ENCODE measurements around the gene CTNNBIP1.

The CTNNBIP1 gene

DNA sequence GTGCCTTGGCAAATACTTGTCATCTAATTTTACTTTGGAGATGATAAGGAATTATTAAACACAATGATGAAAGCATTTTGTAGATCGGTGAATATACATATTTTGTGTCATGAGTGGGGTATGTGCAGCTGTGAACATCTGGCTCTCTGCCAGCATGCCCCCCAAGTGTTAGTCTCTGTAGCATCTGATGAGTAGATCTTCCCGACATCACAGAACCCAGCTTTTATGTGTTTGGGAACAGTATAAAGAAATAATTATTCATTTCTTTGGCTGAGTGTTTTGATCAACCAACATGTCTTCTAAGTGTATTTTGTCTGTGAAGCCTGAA, 4.5 kb upstream of the CTNNBIP1 start:
- TF ChIP-seq ARNTL (CRISPR knock-in tag; IDR thresholded peaks at IDR 0.05; ENCODE audit: borderline replicate concordance, low read depth) (no peak), ISL1 (CRISPR knock-in tag; IDR thresholded peaks at IDR 0.05) (no peak), ZNF70 (CRISPR knock-in tag; IDR thresholded peaks at IDR 0.05) (no peak), ZFP3 (CRISPR knock-in tag; IDR thresholded peaks at IDR 0.05) (no peak), TOX (CRISPR knock-in tag; IDR thresholded peaks at IDR 0.05; ENCODE audit: borderline replicate concordance) (no peak), CSDC2 (CRISPR knock-in tag; IDR thresholded peaks at IDR 0.05) (no peak), RARB (CRISPR knock-in tag; IDR thresholded peaks at IDR 0.05) (no peak), TCF4 (CRISPR knock-in tag; IDR thresholded peaks at IDR 0.05; ENCODE audit: borderline replicate concordance) (no peak)
- TF ChIP-seq, protein P1, sequence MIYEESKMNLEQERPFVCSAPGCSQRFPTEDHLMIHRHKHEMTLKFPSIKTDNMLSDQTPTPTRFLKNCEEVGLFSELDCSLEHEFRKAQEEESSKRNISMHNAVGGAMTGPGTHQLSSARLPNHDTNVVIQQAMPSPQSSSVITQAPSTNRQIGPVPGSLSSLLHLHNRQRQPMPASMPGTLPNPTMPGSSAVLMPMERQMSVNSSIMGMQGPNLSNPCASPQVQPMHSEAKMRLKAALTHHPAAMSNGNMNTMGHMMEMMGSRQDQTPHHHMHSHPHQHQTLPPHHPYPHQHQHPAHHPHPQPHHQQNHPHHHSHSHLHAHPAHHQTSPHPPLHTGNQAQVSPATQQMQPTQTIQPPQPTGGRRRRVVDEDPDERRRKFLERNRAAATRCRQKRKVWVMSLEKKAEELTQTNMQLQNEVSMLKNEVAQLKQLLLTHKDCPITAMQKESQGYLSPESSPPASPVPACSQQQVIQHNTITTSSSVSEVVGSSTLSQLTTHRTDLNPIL (CRISPR knock-in tag; IDR thresholded peaks at IDR 0.05; ENCODE audit: low read depth) = no peak
- TF ChIP-seq, protein P2, sequence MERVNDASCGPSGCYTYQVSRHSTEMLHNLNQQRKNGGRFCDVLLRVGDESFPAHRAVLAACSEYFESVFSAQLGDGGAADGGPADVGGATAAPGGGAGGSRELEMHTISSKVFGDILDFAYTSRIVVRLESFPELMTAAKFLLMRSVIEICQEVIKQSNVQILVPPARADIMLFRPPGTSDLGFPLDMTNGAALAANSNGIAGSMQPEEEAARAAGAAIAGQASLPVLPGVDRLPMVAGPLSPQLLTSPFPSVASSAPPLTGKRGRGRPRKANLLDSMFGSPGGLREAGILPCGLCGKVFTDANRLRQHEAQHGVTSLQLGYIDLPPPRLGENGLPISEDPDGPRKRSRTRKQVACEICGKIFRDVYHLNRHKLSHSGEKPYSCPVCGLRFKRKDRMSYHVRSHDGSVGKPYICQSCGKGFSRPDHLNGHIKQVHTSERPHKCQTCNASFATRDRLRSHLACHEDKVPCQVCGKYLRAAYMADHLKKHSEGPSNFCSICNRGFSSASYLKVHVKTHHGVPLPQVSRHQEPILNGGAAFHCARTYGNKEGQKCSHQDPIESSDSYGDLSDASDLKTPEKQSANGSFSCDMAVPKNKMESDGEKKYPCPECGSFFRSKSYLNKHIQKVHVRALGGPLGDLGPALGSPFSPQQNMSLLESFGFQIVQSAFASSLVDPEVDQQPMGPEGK (CRISPR knock-in tag; IDR thresholded peaks at IDR 0.05; ENCODE audit: borderline replicate concordance) = no peak
- no peak for ATAC-seq

DNA sequence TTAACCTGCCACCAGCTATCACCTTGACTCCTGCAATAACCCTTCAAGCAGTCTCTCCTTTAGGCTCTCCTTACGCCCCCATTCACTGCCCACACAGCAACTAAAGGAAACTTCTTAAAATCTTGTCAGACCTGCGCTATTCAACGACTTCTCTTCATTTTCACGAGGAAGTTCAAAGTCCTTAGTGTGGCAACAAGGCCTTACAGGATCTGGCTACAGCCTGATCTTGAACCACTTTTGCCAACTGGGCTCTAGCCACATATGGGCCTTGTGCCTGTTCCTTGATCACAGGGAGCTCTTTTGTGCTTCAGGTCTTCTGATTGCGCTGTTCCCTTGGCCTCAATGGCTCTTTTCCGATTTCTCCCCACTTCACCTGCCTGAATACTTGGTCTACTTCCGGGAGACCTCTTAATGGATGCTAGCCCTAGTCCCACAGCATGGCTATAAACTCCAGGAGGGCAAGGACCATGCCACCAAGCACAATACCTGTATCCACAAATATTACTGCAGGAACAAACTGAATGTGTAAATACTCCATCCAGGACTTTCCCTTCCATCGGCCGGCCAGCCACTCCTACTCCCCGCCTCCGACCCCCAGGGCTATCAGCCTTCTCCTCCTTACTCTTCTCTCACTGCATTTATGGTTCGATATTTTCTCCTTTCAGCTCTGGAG, 2.3 kb upstream of the CTNNBIP1 start:
- ATAC-seq = no peak
- TF ChIP-seq GLIS3 (CRISPR knock-in tag; IDR thresholded peaks at IDR 0.05) (no peak), ESRRG (CRISPR knock-in tag; IDR thresholded peaks at IDR 0.05) (no peak), ISL1 (CRISPR knock-in tag; IDR thresholded peaks at IDR 0.05) (no peak), RARB (CRISPR knock-in tag; IDR thresholded peaks at IDR 0.05) (no peak), ZNF8 (CRISPR knock-in tag; IDR thresholded peaks at IDR 0.05) (no peak), BACH2 (CRISPR knock-in tag; IDR thresholded peaks at IDR 0.05; ENCODE audit: borderline replicate concordance) (no peak), CSDC2 (CRISPR knock-in tag; IDR thresholded peaks at IDR 0.05) (no peak), ZFP30 (CRISPR knock-in tag; IDR thresholded peaks at IDR 0.05) (no peak), OSR1 (CRISPR knock-in tag; IDR thresholded peaks at IDR 0.05) (no peak), TSHZ2 (CRISPR knock-in tag; IDR thresholded peaks at IDR 0.05) (no peak), POU6F1 (CRISPR knock-in tag; IDR thresholded peaks at IDR 0.05; ENCODE audit: borderline replicate concordance, low read depth) (no peak), SNAI2 (CRISPR knock-in tag; IDR thresholded peaks at IDR 0.05) (no peak), ZNF565 (CRISPR knock-in tag; conservative IDR thresholded peaks at IDR 0.05; ENCODE audit: low read depth) (no peak), ARNTL (CRISPR knock-in tag; IDR thresholded peaks at IDR 0.05; ENCODE audit: borderline replicate concordance, low read depth) (no peak), PPARA (CRISPR knock-in tag; IDR thresholded peaks at IDR 0.05; ENCODE audit: borderline replicate concordance) (no peak), ZFP3 (CRISPR knock-in tag; IDR thresholded peaks at IDR 0.05) (no peak), TOX (CRISPR knock-in tag; IDR thresholded peaks at IDR 0.05; ENCODE audit: borderline replicate concordance) (no peak)
- TF ChIP-seq, protein P1 (CRISPR knock-in tag; IDR thresholded peaks at IDR 0.05; ENCODE audit: low read depth) = no peak
- TF ChIP-seq, protein P3, sequence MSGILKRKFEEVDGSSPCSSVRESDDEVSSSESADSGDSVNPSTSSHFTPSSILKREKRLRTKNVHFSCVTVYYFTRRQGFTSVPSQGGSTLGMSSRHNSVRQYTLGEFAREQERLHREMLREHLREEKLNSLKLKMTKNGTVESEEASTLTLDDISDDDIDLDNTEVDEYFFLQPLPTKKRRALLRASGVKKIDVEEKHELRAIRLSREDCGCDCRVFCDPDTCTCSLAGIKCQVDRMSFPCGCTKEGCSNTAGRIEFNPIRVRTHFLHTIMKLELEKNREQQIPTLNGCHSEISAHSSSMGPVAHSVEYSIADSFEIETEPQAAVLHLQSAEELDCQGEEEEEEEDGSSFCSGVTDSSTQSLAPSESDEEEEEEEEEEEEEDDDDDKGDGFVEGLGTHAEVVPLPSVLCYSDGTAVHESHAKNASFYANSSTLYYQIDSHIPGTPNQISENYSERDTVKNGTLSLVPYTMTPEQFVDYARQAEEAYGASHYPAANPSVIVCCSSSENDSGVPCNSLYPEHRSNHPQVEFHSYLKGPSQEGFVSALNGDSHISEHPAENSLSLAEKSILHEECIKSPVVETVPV (CRISPR knock-in tag; IDR thresholded peaks at IDR 0.05) = no peak
- TF ChIP-seq, protein P2 (CRISPR knock-in tag; IDR thresholded peaks at IDR 0.05; ENCODE audit: borderline replicate concordance) = no peak
